K562 (cell line): ENCODE measurements around the gene ARHGEF10L. TPM values are rescaled to one million over a fixed set of nuclear protein-coding genes. Genes with fewer than 3 reads are reported as not detected.

Experiments used
- ATAC-seq: fragments of 200-7000 bp; cut with Tn5 transposase; 3 replicates; pipeline ENCODE4 v1.9.1; 2020; ENCODE audit warnings: moderate library complexity
- BruUV-seq: library from RNA; stranded (reverse); fragments of 400-500 nt; replicated peaks from 2 replicates; lab custom pipeline; 2021; lab: Mats Ljungman, UMichigan
- CTCF ChIA-PET: fragments of 300-600 bp; formaldehyde crosslinking; extraction: SDS; loops from one replicate; lab custom pipeline; 2021; ENCODE audit warnings: low intra/inter-chr PET ratio; lab: Yijun Ruan, JAX
- POLR2A ChIA-PET: fragments of 300-600, 350-650 bp; sonication (Branson Sonifier 250); formaldehyde crosslinking; extraction: SDS; loops from one replicate; lab custom pipeline; 2021; ENCODE audit warnings: antibody characterized with exemption, inconsistent platforms; lab: Yijun Ruan, JAX
- DNase-seq, 4 experiments: peaks; one replicate each; pipeline versions ENCODE4 v3.0.0 to v3.0.0-alpha.2; 2011 to 2018; ENCODE audit warnings: low spot score in 3 of 4, mixed read lengths in 3 of 4; ENCODE audit errors: extremely low read depth in 1 of 4
- FAIRE-seq: peaks from 2 replicates; lab custom pipeline; 2011; peaks lifted over from hg19 to GRCh38; lab: Jason Lieb, UNC
- H2AFZ ChIP-seq: 2 replicates; pipeline ENCODE4 v1.6.0; 2011; ENCODE audit warnings: low read depth, low read length, control low read depth, inconsistent platforms
- H3K27ac ChIP-seq: fragments of 200-600 bp; 3 replicates; pipeline ENCODE4 v1.8.0; 2011; ENCODE audit warnings: low read depth, mild to moderate bottlenecking, control low read depth, inconsistent platforms, low read length, moderate library complexity, mixed read lengths; ENCODE audit errors: extremely low read depth
- H3K27me3 ChIP-seq, 2 experiments: fragments of 300-600 bp in 1 of 2; 2 replicates in 1 of 2; 3 replicates in 1 of 2; pipeline versions ENCODE4 v1.6.0 to v1.8.0; 2011; ENCODE audit warnings: inconsistent platforms in 2 of 2, low read length in 2 of 2, mild to moderate bottlenecking in 1 of 2, mixed read lengths in 1 of 2, moderate library complexity in 1 of 2; ENCODE audit not compliant: control insufficient read depth in 2 of 2, insufficient read depth in 2 of 2
- H3K36me3 ChIP-seq: fragments of 300-600 bp; 3 replicates; pipeline ENCODE4 v1.8.0; 2011; ENCODE audit warnings: mild to moderate bottlenecking, low read length, inconsistent platforms; ENCODE audit not compliant: control insufficient read depth, insufficient read depth
- H3K4me1 ChIP-seq, 2 experiments: fragments of 200-600 bp in 1 of 2; replicated peaks in 1 of 2; 2 replicates in 1 of 2; 3 replicates in 1 of 2; pipeline versions ENCODE4 v1.5.1 to v1.8.0; 2011; ENCODE audit warnings: inconsistent platforms in 2 of 2, low read length in 2 of 2, mild to moderate bottlenecking in 1 of 2, mixed read lengths in 1 of 2, moderate library complexity in 1 of 2; ENCODE audit not compliant: control insufficient read depth in 2 of 2, insufficient read depth in 2 of 2
- H3K4me2 ChIP-seq: 2 replicates; pipeline ENCODE4 v1.6.1; 2011; ENCODE audit warnings: low read length, control low read depth, inconsistent platforms, mixed read lengths; ENCODE audit not compliant: insufficient read depth
- H3K4me3 ChIP-seq: fragments of 200-600 bp; sonication (generic), shearing (Covaris generic); 2 replicates; pipeline ENCODE4 v1.5.1; 2016; ENCODE audit warnings: control low read depth, inconsistent platforms
- H3K79me2 ChIP-seq: fragments of 200-600 bp; 3 replicates; pipeline ENCODE4 v1.8.0; 2011; ENCODE audit warnings: low read length, inconsistent platforms; ENCODE audit not compliant: control insufficient read depth, insufficient read depth
- H3K9ac ChIP-seq, 2 experiments: 2 replicates each; pipeline versions ENCODE4 v1.6.0 to v1.6.1; 2011; ENCODE audit warnings: low read depth in 2 of 2, low read length in 2 of 2, control low read depth in 1 of 2, inconsistent platforms in 1 of 2, mild to moderate bottlenecking in 1 of 2, mixed read lengths in 1 of 2; ENCODE audit not compliant: insufficient read depth in 1 of 2
- H3K9me1 ChIP-seq: one replicate; pipeline ENCODE4 v1.6.0; 2011; ENCODE audit warnings: inconsistent platforms, mild to moderate bottlenecking, low read length, moderate library complexity; ENCODE audit not compliant: control insufficient read depth, insufficient read depth
- H3K9me3 ChIP-seq: replicated peaks from 2 replicates; pipeline ENCODE4 v1.5.1; 2011; ENCODE audit warnings: low read depth, low read length, inconsistent platforms; ENCODE audit not compliant: control insufficient read depth, insufficient read depth
- H4K20me1 ChIP-seq: replicated peaks from 2 replicates; pipeline ENCODE4 v1.6.1; 2011; ENCODE audit warnings: low read length, inconsistent platforms, mixed read lengths; ENCODE audit not compliant: control insufficient read depth, insufficient read depth
- CBX5 ChIP-seq: IDR thresholded peaks from 2 replicates; pipeline ENCODE4 v1.6.1; 2014; ENCODE audit warnings: low read depth, borderline replicate concordance
- SIX5 ChIP-seq, 2 experiments: IDR thresholded peaks; 2 replicates each; pipeline ENCODE4 v1.6.1; 2011; ENCODE audit warnings: low read length in 2 of 2, borderline replicate concordance in 1 of 2, low read depth in 1 of 2, mild to moderate bottlenecking in 1 of 2, moderate library complexity in 1 of 2; ENCODE audit not compliant: insufficient read depth in 1 of 2
- THRAP3 ChIP-seq: fragments of 450-650 bp; IDR thresholded peaks from 2 replicates; pipeline ENCODE4 v1.6.1; 2016; ENCODE audit warnings: mild to moderate bottlenecking, inconsistent platforms, borderline replicate concordance
- ZNF212 ChIP-seq: fragments of 450-650 bp; formaldehyde crosslinking; IDR thresholded peaks from 2 replicates; pipeline ENCODE4 v1.4.0; 2020; ENCODE audit warnings: mild to moderate bottlenecking
- WGBS: fragments of 100-300 bp; shearing (Covaris generic); methylation state at CpG from one replicate; pipeline ENCODE4 v1.1.6; 2016; ENCODE audit warnings: low coverage, mixed read lengths; ENCODE audit not compliant: insufficient coverage; ENCODE audit errors: missing lambda C conversion rate; 5-methylcytosine and 5-hydroxymethylcytosine counted together
- in situ Hi-C: fragments of 300-500 bp; cut with MboI; formaldehyde crosslinking; loops from 4 replicates; pipeline ENCODE4 v1.15.0; 2018; ENCODE audit warnings: inconsistent platforms, mixed read lengths
- intact Hi-C: fragments of 100-400 bp; cut with micrococcal nuclease; formaldehyde crosslinking; loops from 2 replicates; pipeline ENCODE4 v1.14.2; 2022
- polyA plus RNA-seq, 8 experiments: library from polyadenylated mRNA; depleted of rRNA in 4 of 8; stranded (reverse) in 5 of 8; unstranded in 3 of 8; fragments of >200 nt; fragmentation: Nextera tagmentation in 2 of 8; fragmentation: Illumina TruSeq in 1 of 8; extraction: Ambion mirVana in 2 of 8; extraction: Trizol in 1 of 8; gene quantifications; 2 replicates each; pipeline versions ENCODE4 v1.2.1 to v1.2.3, GENCODE V29; 2011 to 2014; ENCODE audit warnings: inconsistent platforms in 1 of 8, missing spikeins in 1 of 8
- total RNA-seq, 7 experiments: library from RNA; depleted of rRNA in 6 of 7; stranded (reverse); fragments of >200 nt in 6 of 7; fragmentation: Illumina TruSeq in 2 of 7; extraction: Trizol in 2 of 7; gene quantifications; 2 replicates each; pipeline versions ENCODE4 v1.2.1 to v1.2.3, GENCODE V29; 2011 to 2021; ENCODE audit warnings: low replicate concordance in 1 of 7
- TF ChIP-seq, protein P1 (sequence below): sonication (generic); formaldehyde crosslinking; IDR thresholded peaks from 2 replicates; pipeline ENCODE4 v1.8.1; 2023; ENCODE audit warnings: mild to moderate bottlenecking, missing genetic modification reagents
- TF ChIP-seq, protein P2 (sequence below), 3 experiments: IDR thresholded peaks in 2 of 3; conservative IDR thresholded peaks in 1 of 3; 2 replicates each; pipeline ENCODE4 v1.5.1; 2011 to 2012; ENCODE audit warnings: low read length in 3 of 3, mild to moderate bottlenecking in 3 of 3, control low read depth in 2 of 3, improper control_type of control experiment in 1 of 3, inconsistent platforms in 1 of 3, low read depth in 1 of 3, mixed read lengths in 1 of 3, moderate library complexity in 1 of 3; ENCODE audit not compliant: insufficient read depth in 2 of 3

The ARHGEF10L gene
- total and polyA plus RNA-seq, 9 of the 15 experiments (the other 6 are each of a cell fraction or from before 2014, with no cell fraction given): 0.09 to 0.13 TPM; not detected in 7

DNA sequence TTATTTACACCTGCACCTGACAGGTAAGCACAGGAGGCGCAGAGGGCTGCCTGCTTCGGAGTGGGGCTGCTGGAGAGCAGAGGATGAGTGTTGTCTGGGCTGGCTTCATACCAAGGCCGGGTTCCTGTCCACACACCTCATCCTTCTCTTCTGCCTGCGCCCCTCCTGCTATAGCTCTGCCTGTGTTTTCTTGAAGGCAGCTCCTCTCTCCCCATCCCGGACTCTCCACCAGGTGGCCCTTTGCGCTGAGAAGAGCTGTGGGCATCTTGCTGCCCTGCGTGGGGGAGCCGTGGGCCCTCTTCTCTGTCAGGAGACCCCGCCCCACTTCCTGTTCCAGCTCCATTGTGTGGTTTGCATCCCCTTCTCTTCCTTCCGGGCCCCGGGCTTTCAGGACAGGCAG lies 35.0 kb downstream of the ARHGEF10L start:
- FAIRE-seq (no peak), DNase-seq (no peak), ATAC-seq (peak; percentile 58)
- in situ Hi-C loops (no loop called here), intact Hi-C loops (no loop called here)
- Histone ChIP-seq H2AFZ (no peak overlapping the region), H3K9me1 (no peaks in the 10 kb centered on the region), H3K4me1 (peaks cover 0 to 5% of the 10 kb centered on the region in 2 experiments; a peak in 3 of 5 replicates), H3K27ac (no peak overlapping the region), H3K9me3 (no peaks in the 10 kb centered on the region), H3K9ac (no peak overlapping the region), H3K4me2 (no peak overlapping the region), H3K4me3 (no peak overlapping the region), H3K79me2 (no peaks in the 10 kb centered on the region), H3K27me3 (peaks cover 10 to 56% of the 10 kb centered on the region in 2 experiments; a peak in 4 of 5 replicates), H3K36me3 (no peaks in the 10 kb centered on the region), H4K20me1 (peaks cover 19% of the 10 kb centered on the region; the same call in 1 of the 2 replicates)
- WGBS: 0% methylated on average over 7 of the region's 11 CpGs
- CTCF ChIA-PET: interaction anchor here (0.6 kb wide), 1 partner anchor 16 kb away, joined by 3 read pairs; no protein-coding TSS in a partner anchor
- no TSS peak for BruUV-seq
- POLR2A ChIA-PET: interaction anchor here (0.7 to 1.7 kb wide), 5 partner anchors 13 to 85 kb away, joined by 3 to 4 read pairs (median 3); no protein-coding TSS in a partner anchor
- no peak for TF ChIP-seq ZNF212 (CRISPR knock-in tag)
- TF ChIP-seq, protein P1, sequence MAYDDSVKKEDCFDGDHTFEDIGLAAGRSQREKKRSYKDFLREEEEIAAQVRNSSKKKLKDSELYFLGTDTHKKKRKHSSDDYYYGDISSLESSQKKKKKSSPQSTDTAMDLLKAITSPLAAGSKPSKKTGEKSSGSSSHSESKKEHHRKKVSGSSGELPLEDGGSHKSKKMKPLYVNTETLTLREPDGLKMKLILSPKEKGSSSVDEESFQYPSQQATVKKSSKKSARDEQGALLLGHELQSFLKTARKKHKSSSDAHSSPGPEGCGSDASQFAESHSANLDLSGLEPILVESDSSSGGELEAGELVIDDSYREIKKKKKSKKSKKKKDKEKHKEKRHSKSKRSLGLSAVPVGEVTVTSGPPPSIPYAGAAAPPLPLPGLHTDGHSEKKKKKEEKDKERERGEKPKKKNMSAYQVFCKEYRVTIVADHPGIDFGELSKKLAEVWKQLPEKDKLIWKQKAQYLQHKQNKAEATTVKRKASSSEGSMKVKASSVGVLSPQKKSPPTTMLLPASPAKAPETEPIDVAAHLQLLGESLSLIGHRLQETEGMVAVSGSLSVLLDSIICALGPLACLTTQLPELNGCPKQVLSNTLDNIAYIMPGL (CRISPR knock-in tag): no peak
- TF ChIP-seq SIX5 (IDR thresholded peaks at IDR 0.05; ENCODE audit: borderline replicate concordance in 1 of 2, insufficient read depth in 1 of 2, low read depth in 1 of 2, low read length in 2 of 2): no peak
- TF ChIP-seq THRAP3: no peak
- TF ChIP-seq, protein P2, sequence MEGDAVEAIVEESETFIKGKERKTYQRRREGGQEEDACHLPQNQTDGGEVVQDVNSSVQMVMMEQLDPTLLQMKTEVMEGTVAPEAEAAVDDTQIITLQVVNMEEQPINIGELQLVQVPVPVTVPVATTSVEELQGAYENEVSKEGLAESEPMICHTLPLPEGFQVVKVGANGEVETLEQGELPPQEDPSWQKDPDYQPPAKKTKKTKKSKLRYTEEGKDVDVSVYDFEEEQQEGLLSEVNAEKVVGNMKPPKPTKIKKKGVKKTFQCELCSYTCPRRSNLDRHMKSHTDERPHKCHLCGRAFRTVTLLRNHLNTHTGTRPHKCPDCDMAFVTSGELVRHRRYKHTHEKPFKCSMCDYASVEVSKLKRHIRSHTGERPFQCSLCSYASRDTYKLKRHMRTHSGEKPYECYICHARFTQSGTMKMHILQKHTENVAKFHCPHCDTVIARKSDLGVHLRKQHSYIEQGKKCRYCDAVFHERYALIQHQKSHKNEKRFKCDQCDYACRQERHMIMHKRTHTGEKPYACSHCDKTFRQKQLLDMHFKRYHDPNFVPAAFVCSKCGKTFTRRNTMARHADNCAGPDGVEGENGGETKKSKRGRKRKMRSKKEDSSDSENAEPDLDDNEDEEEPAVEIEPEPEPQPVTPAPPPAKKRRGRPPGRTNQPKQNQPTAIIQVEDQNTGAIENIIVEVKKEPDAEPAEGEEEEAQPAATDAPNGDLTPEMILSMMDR (IDR thresholded peaks at IDR 0.05 in 2 of 3, conservative IDR thresholded peaks at IDR 0.05 in 1 of 3; ENCODE audit: insufficient read depth in 2 of 3, low read depth in 1 of 3, low read length in 3 of 3): peak; percentile 16 to 31 (median 29); a peak in 4 of 6 replicates
- TF ChIP-seq CBX5: no peak
